B cell (primary cell): ENCODE measurements around the gene PMP22.
"Not testable (repeated sequence)": the region's sequence is repeated elsewhere in the genome, so short reads cannot be mapped to it uniquely, and the experiment has no call there.

Source experiments
- EZH2 ChIP-seq: IDR thresholded peaks from 2 replicates; pipeline ENCODE4 v1.6.1; 2012; ENCODE audit warnings: borderline replicate concordance, low read depth, mild to moderate bottlenecking, moderate library complexity, low read length; ENCODE audit not compliant: insufficient read depth, poor library complexity, severe bottlenecking
- TF ChIP-seq, protein P1 (sequence below): fragments of 200-600 bp; IDR thresholded peaks from one replicate; pipeline ENCODE4 v1.8.0; 2022; ENCODE audit warnings: antibody characterized with exemption, mild to moderate bottlenecking

GRCh38 chr17:15203062-15203461, 62.1 kb downstream of the PMP22 start:
- TF ChIP-seq, protein P1, sequence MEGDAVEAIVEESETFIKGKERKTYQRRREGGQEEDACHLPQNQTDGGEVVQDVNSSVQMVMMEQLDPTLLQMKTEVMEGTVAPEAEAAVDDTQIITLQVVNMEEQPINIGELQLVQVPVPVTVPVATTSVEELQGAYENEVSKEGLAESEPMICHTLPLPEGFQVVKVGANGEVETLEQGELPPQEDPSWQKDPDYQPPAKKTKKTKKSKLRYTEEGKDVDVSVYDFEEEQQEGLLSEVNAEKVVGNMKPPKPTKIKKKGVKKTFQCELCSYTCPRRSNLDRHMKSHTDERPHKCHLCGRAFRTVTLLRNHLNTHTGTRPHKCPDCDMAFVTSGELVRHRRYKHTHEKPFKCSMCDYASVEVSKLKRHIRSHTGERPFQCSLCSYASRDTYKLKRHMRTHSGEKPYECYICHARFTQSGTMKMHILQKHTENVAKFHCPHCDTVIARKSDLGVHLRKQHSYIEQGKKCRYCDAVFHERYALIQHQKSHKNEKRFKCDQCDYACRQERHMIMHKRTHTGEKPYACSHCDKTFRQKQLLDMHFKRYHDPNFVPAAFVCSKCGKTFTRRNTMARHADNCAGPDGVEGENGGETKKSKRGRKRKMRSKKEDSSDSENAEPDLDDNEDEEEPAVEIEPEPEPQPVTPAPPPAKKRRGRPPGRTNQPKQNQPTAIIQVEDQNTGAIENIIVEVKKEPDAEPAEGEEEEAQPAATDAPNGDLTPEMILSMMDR, result not testable (repeated sequence)
- TF ChIP-seq EZH2, result not testable (repeated sequence)
